Measurements from ENCODE around the gene KRT2. TPM values are rescaled to one million over a fixed set of nuclear protein-coding genes. Genes with fewer than 3 reads are reported as not detected.
"Not testable (repeated sequence)": the region's sequence is repeated elsewhere in the genome, so short reads cannot be mapped to it uniquely, and the experiment has no call there.

The KRT2 gene
- total RNA-seq, 1 experiment from 2014 or later, result not detected

DNA sequence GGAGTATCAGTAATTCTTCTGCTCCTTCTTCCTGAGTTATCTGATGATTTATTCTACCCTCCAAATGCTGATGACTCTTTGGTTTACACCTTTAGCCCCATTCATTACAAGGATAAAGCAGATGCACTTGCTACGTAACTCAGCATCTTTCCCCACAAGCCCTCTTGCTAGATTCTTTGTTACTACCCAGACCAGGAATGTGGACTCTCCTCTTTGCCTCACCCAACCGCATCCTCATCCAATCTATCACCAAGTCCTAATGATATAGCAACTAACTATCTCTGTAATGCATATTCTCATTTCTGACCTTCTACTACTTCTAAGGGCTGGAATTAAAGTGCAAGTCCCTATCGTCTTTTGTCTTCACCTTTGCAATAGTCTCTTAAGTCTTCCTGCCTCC lies 18.9 kb upstream of the KRT2 start:
- ChIA-PET CTCF (no interaction called here), POLR2A (no interaction called here)
- no peak for DNase-seq (ENCODE audit: unreplicated experiment)
- H3K9me3 Mint-ChIP-seq (ENCODE audit: unreplicated experiment), result no peaks in the 10 kb centered on the region
- BruUV-seq (replicated peaks), result no TSS peak
- H3K27ac Mint-ChIP-seq (ENCODE audit: low read depth, unreplicated experiment), result no peak overlapping the region
- no peaks in the 10 kb centered on the region for H3K36me3 Mint-ChIP-seq (ENCODE audit: insufficient read depth, unreplicated experiment)
- peaks cover 38% of the 10 kb centered on the region for H3K27me3 Mint-ChIP-seq (ENCODE audit: insufficient read depth, unreplicated experiment)
- TF ChIP-seq, protein P1, sequence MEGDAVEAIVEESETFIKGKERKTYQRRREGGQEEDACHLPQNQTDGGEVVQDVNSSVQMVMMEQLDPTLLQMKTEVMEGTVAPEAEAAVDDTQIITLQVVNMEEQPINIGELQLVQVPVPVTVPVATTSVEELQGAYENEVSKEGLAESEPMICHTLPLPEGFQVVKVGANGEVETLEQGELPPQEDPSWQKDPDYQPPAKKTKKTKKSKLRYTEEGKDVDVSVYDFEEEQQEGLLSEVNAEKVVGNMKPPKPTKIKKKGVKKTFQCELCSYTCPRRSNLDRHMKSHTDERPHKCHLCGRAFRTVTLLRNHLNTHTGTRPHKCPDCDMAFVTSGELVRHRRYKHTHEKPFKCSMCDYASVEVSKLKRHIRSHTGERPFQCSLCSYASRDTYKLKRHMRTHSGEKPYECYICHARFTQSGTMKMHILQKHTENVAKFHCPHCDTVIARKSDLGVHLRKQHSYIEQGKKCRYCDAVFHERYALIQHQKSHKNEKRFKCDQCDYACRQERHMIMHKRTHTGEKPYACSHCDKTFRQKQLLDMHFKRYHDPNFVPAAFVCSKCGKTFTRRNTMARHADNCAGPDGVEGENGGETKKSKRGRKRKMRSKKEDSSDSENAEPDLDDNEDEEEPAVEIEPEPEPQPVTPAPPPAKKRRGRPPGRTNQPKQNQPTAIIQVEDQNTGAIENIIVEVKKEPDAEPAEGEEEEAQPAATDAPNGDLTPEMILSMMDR (IDR thresholded peaks at IDR 0.05; ENCODE audit: unreplicated experiment), result no peak
- H3K4me3 Mint-ChIP-seq (ENCODE audit: unreplicated experiment), result no peak overlapping the region
- H3K4me1 Mint-ChIP-seq (ENCODE audit: insufficient read depth, unreplicated experiment), result no peaks in the 10 kb centered on the region
- intact Hi-C loops (cut with micrococcal nuclease), result no loop called here

DNA sequence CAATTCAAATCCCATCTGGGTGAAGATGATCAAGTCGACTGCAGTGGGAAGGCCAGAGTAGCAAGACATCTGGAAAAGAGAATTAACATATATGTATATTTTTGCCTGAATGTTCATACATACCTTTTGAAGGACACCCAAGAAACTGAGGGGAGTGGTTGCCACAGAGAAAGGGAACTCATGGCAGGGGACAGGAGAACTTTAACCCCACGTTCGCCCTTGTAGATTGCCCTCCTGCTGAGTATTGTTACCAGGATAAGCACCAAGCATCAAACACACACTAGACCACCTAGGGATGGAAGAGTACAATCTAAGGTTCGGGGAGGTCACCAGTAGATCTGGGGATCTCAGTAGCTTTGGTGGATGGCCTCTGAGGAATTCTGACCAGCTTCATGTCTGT lies 18.5 kb upstream of the KRT2 start:
- Mint-ChIP-seq H3K36me3 (ENCODE audit: insufficient read depth, unreplicated experiment) (no peaks in the 10 kb centered on the region), H3K27me3 (ENCODE audit: insufficient read depth, unreplicated experiment) (peaks cover 34% of the 10 kb centered on the region), H3K27ac (ENCODE audit: low read depth, unreplicated experiment) (no peak overlapping the region), H3K9me3 (ENCODE audit: unreplicated experiment) (no peaks in the 10 kb centered on the region), H3K4me1 (ENCODE audit: insufficient read depth, unreplicated experiment) (no peaks in the 10 kb centered on the region), H3K4me3 (ENCODE audit: unreplicated experiment) (no peak overlapping the region)
- intact Hi-C loops (cut with micrococcal nuclease), result no loop called here
- TF ChIP-seq, protein P1 (IDR thresholded peaks at IDR 0.05; ENCODE audit: unreplicated experiment), result no peak
- no TSS peak for BruUV-seq (replicated peaks)
- ChIA-PET POLR2A (no interaction called here), CTCF (no interaction called here)
- no peak for DNase-seq (ENCODE audit: unreplicated experiment)

DNA sequence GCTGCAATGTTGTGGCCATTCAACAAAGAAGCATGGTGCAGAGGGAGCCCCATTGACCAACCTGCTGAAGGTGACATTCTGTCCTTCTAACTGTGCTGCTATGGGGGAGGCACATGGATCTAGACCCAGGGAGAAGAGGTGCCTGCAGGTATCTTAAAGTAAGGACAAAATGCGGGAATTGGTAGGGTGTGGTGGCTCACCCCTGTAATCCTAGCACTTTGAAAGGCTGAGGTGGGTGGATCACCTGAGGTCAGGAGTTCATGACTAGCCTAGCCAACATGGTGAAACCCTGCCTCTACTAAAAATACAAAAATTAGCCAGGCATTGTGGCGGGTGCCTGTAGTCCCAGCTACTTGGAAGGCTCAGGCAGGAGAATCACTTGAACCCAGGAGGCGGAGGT lies 17.9 kb upstream of the KRT2 start:
- intact Hi-C loops (cut with micrococcal nuclease); DNase-seq (ENCODE audit: unreplicated experiment); H3K4me1 Mint-ChIP-seq (ENCODE audit: insufficient read depth, unreplicated experiment); POLR2A ChIA-PET; H3K4me3 Mint-ChIP-seq (ENCODE audit: unreplicated experiment); H3K36me3 Mint-ChIP-seq (ENCODE audit: insufficient read depth, unreplicated experiment); H3K9me3 Mint-ChIP-seq (ENCODE audit: unreplicated experiment); H3K27ac Mint-ChIP-seq (ENCODE audit: low read depth, unreplicated experiment); BruUV-seq (replicated peaks): not testable (repeated sequence)
- CTCF ChIA-PET, result interaction anchor here (0.7 kb wide), 1 partner anchor 311 kb away, joined by 7 read pairs; no protein-coding TSS in a partner anchor
- H3K27me3 Mint-ChIP-seq (ENCODE audit: insufficient read depth, unreplicated experiment), result peaks cover 34% of the 10 kb centered on the region

DNA sequence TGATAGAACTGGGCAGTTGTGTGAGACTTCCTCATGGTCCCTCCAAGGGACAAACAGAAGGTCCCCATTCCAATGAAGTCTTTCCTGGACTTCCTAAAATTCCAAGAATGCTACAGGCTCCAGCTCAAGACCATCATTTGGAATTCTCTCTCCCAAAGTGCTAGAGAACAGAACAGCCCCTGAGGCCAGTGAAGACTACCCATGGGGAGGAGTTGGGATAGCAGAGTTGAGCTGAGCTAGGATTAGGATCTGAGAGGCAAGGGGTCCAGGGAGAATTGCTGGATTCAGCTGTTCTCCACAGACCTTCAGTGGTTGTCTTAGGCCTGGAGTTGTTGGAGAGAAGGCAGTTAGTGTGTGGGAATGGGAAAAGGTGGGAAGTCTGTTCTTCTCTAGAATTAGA lies 17.4 kb upstream of the KRT2 start:
- DNase-seq (ENCODE audit: unreplicated experiment), result no peak
- H3K9me3 Mint-ChIP-seq (ENCODE audit: unreplicated experiment), result no peaks in the 10 kb centered on the region
- ChIA-PET CTCF (interaction anchor here (0.6 to 2.0 kb wide), 3 partner anchors 14 to 312 kb away, joined by 3 to 7 read pairs (median 5); no protein-coding TSS in a partner anchor), POLR2A (no interaction called here)
- no peak overlapping the region for H3K4me3 Mint-ChIP-seq (ENCODE audit: unreplicated experiment)
- H3K27ac Mint-ChIP-seq (ENCODE audit: low read depth, unreplicated experiment), result no peak overlapping the region
- intact Hi-C loops (cut with micrococcal nuclease), result no loop called here
- no peaks in the 10 kb centered on the region for H3K36me3 Mint-ChIP-seq (ENCODE audit: insufficient read depth, unreplicated experiment)
- H3K4me1 Mint-ChIP-seq (ENCODE audit: insufficient read depth, unreplicated experiment), result no peaks in the 10 kb centered on the region
- peaks cover 32% of the 10 kb centered on the region for H3K27me3 Mint-ChIP-seq (ENCODE audit: insufficient read depth, unreplicated experiment)
- BruUV-seq (replicated peaks), result no TSS peak
- TF ChIP-seq, protein P1 (IDR thresholded peaks at IDR 0.05; ENCODE audit: unreplicated experiment), result no peak

DNA sequence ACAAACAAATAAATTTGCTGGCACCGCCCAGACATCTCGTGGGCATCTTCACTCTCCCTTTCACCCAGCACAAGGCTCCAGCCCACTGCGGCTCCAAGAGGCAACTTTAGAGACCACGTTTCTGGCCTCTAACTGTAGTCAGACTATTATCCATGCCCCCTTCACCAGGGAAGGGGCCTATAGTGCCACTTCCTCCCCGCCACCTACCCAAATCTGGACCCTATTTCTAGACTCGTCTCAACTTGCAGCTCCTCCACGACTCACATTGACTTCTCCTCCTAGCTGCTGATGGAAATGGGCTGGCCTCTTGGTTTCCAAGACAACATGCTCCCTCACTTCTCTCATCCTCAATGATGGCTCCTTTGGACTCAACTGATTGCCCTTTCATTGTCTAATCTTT lies 15.9 kb upstream of the KRT2 start:
- POLR2A ChIA-PET, result interaction anchor here (1.0 kb wide), 1 partner anchor 31 kb away, joined by 3 read pairs; no protein-coding TSS in a partner anchor
- TF ChIP-seq, protein P1 (IDR thresholded peaks at IDR 0.05; ENCODE audit: unreplicated experiment), result no peak
- peaks cover 34% of the 10 kb centered on the region for H3K27me3 Mint-ChIP-seq (ENCODE audit: insufficient read depth, unreplicated experiment)
- H3K36me3 Mint-ChIP-seq (ENCODE audit: insufficient read depth, unreplicated experiment), result no peaks in the 10 kb centered on the region
- H3K4me3 Mint-ChIP-seq (ENCODE audit: unreplicated experiment), result no peak overlapping the region
- no TSS peak for BruUV-seq (replicated peaks)
- no peaks in the 10 kb centered on the region for H3K9me3 Mint-ChIP-seq (ENCODE audit: unreplicated experiment)
- no peaks in the 10 kb centered on the region for H3K4me1 Mint-ChIP-seq (ENCODE audit: insufficient read depth, unreplicated experiment)
- intact Hi-C loops (cut with micrococcal nuclease), result no loop called here
- CTCF ChIA-PET, result interaction anchor here (1.6 to 2.0 kb wide), 2 partner anchors 13 to 210 kb away, joined by 4 to 5 read pairs; no protein-coding TSS in a partner anchor
- H3K27ac Mint-ChIP-seq (ENCODE audit: low read depth, unreplicated experiment), result no peak overlapping the region
- no peak for DNase-seq (ENCODE audit: unreplicated experiment)
